Fibroblast of the aortic adventitia (primary cell): ENCODE data around the gene CD93. TPM values are rescaled to one million over a fixed set of nuclear protein-coding genes. Genes with fewer than 3 reads are reported as not detected.

Experiments
- DNase-seq: peaks from one replicate; pipeline ENCODE4 v3.0.0-alpha.2; 2010; ENCODE audit warnings: low read depth
- H3K4me3 ChIP-seq: 2 replicates; pipeline ENCODE4 v1.5.1; 2011; ENCODE audit warnings: low read depth, mild to moderate bottlenecking, control low read depth, low read length, moderate library complexity
- total RNA-seq: library from RNA; depleted of rRNA; stranded (reverse); fragments of >200 nt; gene quantifications from 2 replicates; pipeline ENCODE4 v1.2.3, GENCODE V29; 2012; ENCODE audit warnings: low replicate concordance
- TF ChIP-seq, protein P1 (sequence below): IDR thresholded peaks from 2 replicates; pipeline ENCODE4 v1.5.1; 2011; ENCODE audit warnings: mild to moderate bottlenecking, low read length, control low read depth, inconsistent platforms; ENCODE audit not compliant: insufficient read depth

The CD93 gene
- total RNA-seq, 1 donor: 0.27 TPM

GRCh38 chr20:23108871-23109270, 22.7 kb upstream of the CD93 start:
- DNase-seq: no peak
- TF ChIP-seq, protein P1, sequence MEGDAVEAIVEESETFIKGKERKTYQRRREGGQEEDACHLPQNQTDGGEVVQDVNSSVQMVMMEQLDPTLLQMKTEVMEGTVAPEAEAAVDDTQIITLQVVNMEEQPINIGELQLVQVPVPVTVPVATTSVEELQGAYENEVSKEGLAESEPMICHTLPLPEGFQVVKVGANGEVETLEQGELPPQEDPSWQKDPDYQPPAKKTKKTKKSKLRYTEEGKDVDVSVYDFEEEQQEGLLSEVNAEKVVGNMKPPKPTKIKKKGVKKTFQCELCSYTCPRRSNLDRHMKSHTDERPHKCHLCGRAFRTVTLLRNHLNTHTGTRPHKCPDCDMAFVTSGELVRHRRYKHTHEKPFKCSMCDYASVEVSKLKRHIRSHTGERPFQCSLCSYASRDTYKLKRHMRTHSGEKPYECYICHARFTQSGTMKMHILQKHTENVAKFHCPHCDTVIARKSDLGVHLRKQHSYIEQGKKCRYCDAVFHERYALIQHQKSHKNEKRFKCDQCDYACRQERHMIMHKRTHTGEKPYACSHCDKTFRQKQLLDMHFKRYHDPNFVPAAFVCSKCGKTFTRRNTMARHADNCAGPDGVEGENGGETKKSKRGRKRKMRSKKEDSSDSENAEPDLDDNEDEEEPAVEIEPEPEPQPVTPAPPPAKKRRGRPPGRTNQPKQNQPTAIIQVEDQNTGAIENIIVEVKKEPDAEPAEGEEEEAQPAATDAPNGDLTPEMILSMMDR: no peak
- no peak overlapping the region for H3K4me3 ChIP-seq

DNA sequence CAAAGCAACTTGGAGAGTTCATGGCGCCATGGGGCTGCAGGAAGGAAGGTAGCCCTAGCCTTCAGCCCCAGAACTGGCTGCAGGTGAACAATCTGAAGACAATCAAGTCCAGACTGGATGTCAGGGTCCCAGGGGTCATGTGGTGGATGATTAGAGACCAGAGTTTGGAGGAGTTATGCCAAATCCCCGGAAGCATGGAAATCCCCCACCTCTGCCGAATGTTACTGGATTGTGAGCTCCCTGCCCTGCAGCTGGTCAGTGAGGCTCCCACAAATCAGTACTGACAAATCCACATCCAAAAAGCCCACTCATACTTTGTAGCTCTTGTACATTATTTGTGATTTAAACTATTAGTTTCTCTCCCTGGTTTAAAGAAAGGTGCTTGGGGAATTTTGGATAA, 21.3 kb upstream of the CD93 start:
- no peak overlapping the region for H3K4me3 ChIP-seq
- TF ChIP-seq, protein P1: no peak
- DNase-seq: no peak

DNA sequence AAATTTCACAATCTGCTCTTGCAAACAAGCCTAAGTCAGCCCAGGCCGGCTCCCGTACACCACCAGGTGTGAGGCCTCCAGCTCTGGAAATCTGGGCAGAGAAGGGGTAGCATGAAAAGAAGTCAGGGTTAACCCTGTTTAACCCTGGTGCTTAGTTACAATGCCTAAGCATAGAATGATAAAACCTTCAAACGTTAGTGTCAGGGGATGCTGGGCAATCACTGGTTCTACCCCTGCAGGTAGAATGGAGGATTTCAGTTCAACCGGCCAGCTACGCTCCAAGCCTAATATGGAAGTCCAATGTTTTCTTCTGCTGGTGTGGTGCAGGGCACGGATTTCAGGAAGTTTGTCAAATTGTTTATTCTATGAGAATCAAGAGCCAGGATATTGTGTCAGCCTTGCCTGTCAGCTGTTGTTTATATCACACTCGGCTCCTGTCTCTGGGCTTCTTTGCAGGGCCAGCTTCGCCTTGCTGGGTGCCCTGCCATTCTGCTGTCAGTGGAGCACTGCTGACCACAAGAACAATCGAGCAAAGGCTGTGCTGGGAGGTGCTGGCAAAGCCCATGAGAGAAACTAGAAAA, 20.2 kb upstream of the CD93 start:
- DNase-seq: no peak
- TF ChIP-seq, protein P1: no peak
- H3K4me3 ChIP-seq: no peak overlapping the region

GRCh38 chr20:23105193-23105592, 19.1 kb upstream of the CD93 start:
- no peak for DNase-seq
- H3K4me3 ChIP-seq: no peak overlapping the region
- TF ChIP-seq, protein P1: no peak

- H3K4me3 ChIP-seq: no peak overlapping the region
- peak; percentile 46 for DNase-seq
- TF ChIP-seq, protein P1: no peak
These were observed 17.3 kb upstream of the CD93 start for GRCh38 chr20:23103284-23104018.

DNA sequence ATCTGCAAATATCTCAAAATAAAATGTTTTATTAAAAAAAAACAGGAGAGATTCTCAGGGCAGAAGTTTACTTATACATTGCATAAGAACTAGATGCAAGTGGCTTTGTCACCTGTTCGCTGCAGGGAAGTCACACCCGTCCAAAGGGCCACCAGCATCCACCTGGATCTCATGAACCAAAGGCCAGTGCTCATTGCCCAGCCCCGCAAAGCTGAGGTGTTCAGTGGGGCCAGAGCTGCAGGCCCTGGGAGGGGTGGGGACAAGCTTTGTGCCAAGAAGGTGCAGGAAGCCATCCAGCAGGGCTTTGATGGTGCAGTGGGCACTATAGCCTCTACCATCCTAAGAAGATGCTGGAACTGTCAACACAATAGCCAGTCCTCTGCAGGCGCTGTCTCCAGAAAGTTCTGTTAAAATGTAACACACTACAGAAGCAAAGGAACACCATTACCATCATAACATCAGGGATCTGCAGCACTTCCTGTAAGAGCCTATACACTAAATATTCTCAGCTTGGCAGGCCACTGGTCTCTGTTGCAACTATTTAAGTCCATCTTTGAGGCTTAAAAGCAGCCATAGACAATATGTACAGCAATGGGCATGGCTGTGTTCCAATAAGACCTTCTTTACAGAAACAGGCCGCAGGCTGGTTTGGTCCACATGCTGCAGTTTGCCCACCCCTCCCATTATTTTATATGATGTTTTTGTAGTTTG, 15.7 kb upstream of the CD93 start:
- no peak for DNase-seq
- no peak overlapping the region for H3K4me3 ChIP-seq
- TF ChIP-seq, protein P1: no peak
